PC-9 (cell line): ENCODE data around the gene FAM221A. TPM values are rescaled to one million over a fixed set of nuclear protein-coding genes. Genes with fewer than 3 reads are reported as not detected.
A peak's percentile ranks its signal among the peaks of the same experiment; 100 is the strongest.

Experiments used
- BruUV-seq: library from RNA; stranded (reverse); fragments of 400-500 nt; replicated peaks from 2 replicates; lab custom pipeline; 2021; lab: Mats Ljungman, UMichigan
- CTCF ChIA-PET: fragments of 300-600 bp; sonication (Branson Sonifier 250); formaldehyde crosslinking; loops from one replicate; lab custom pipeline; 2022; ENCODE audit warnings: antibody characterized with exemption; lab: Charles Lee
- POLR2A ChIA-PET: fragments of 300-600 bp; sonication (Branson Sonifier 250); formaldehyde crosslinking; loops from one replicate; lab custom pipeline; 2022; ENCODE audit warnings: antibody characterized with exemption; ENCODE audit not compliant: unreplicated experiment; lab: Charles Lee
- DNase-seq, 2 experiments: peaks; one replicate each; pipeline versions ENCODE4 v3.0.0 to v3.0.0-alpha.2; 2015 to 2022; ENCODE audit warnings: mixed read lengths in 1 of 2
- H2AFZ ChIP-seq: fragments of 200-600 bp; sonication (generic); 2 replicates; pipeline ENCODE4 v1.8.1; 2017; ENCODE audit warnings: antibody characterized with exemption
- H3F3A ChIP-seq: fragments of 200-600 bp; sonication (generic); 2 replicates; pipeline ENCODE4 v1.8.1; 2017; ENCODE audit warnings: antibody characterized with exemption, mild to moderate bottlenecking, low read depth; ENCODE audit not compliant: insufficient read depth
- H3K27ac ChIP-seq: fragments of 200-600 bp; sonication (generic); 2 replicates; pipeline ENCODE4 v1.6.1; 2016; ENCODE audit warnings: mixed run types
- H3K27me3 ChIP-seq: fragments of 200-600 bp; sonication (generic); 2 replicates; pipeline ENCODE4 v1.6.1; 2016; ENCODE audit warnings: low read depth, mixed run types; ENCODE audit not compliant: insufficient read depth
- H3K36me3 ChIP-seq: fragments of 200-600 bp; sonication (generic); 2 replicates; pipeline ENCODE4 v1.6.1; 2016; ENCODE audit warnings: low read depth, mixed run types
- H3K4me1 ChIP-seq: fragments of 200-600 bp; sonication (generic); replicated peaks from 2 replicates; pipeline ENCODE4 v1.6.1; 2016; ENCODE audit warnings: mixed run types; ENCODE audit not compliant: insufficient read depth
- H3K4me2 ChIP-seq: fragments of 200-600 bp; sonication (generic); 2 replicates; pipeline ENCODE4 v1.6.1; 2017; ENCODE audit warnings: mixed run types
- H3K4me3 ChIP-seq: fragments of 200-600 bp; sonication (generic); 2 replicates; pipeline ENCODE4 v1.6.1; 2016; ENCODE audit warnings: mixed run types
- H3K79me2 ChIP-seq: fragments of 200-600 bp; sonication (generic); 2 replicates; pipeline ENCODE4 v1.6.1; 2017; ENCODE audit warnings: low read depth, mixed run types
- H3K9me2 ChIP-seq: fragments of 200-600 bp; sonication (generic); 2 replicates; pipeline ENCODE4 v1.8.1; 2017; ENCODE audit warnings: mild to moderate bottlenecking; ENCODE audit not compliant: insufficient read depth
- H3K9me3 ChIP-seq: fragments of 200-600 bp; sonication (generic); 2 replicates; pipeline ENCODE4 v1.8.1; 2016; ENCODE audit warnings: low read depth; ENCODE audit not compliant: insufficient read depth
- H4K20me1 ChIP-seq: fragments of 200-600 bp; sonication (generic); 2 replicates; pipeline ENCODE4 v1.8.1; 2017; ENCODE audit not compliant: insufficient read depth
- CTCF ChIP-seq: fragments of 200-600 bp; sonication (generic); conservative IDR thresholded peaks from 2 replicates; pipeline ENCODE4 v1.6.1; 2017; ENCODE audit warnings: mixed run types, antibody characterized with exemption, mild to moderate bottlenecking, moderate library complexity
- EZH2 ChIP-seq: fragments of 200-600 bp; sonication (generic); IDR thresholded peaks from 2 replicates; pipeline ENCODE4 v1.8.0; 2017; ENCODE audit warnings: antibody characterized with exemption, low read depth
- intact Hi-C: fragments of 100-400 bp; cut with micrococcal nuclease; formaldehyde crosslinking; loops from one replicate; pipeline ENCODE4 v1.10.0; 2022; ENCODE audit not compliant: unreplicated experiment
- total RNA-seq: library from RNA; stranded (reverse); gene quantifications from 2 replicates; pipeline ENCODE4 v1.2.3, GENCODE V29; 2021

FAM221A gene
- total RNA-seq, 1 experiment from 2014 or later: 2.4 TPM

- peak; percentile 63 to 83 for DNase-seq
- Histone ChIP-seq H3F3A (peaks cover 4% of the 10 kb centered on the region; the same call in 1 of the 2 replicates), H4K20me1 (no peaks in the 10 kb centered on the region), H3K4me3 (no peak overlapping the region), H3K79me2 (no peaks in the 10 kb centered on the region), H3K4me2 (0 out of 2 replicates have a peak overlapping the region, but pooled peaks have one; percentile 4), H3K27ac (no peak overlapping the region; the same call in 1 of the 2 replicates), H3K36me3 (no peaks in the 10 kb centered on the region), H3K4me1 (peaks cover 14% of the 10 kb centered on the region), H3K9me3 (no peaks in the 10 kb centered on the region), H2AFZ (no peak overlapping the region), H3K27me3 (no peaks in the 10 kb centered on the region), H3K9me2 (no peaks in the 10 kb centered on the region)
- intact Hi-C loops: loop anchor here (10.0 kb wide), 1 partner anchor 888 kb away; the partner anchor contains the start of gene PALS2
- ChIA-PET CTCF (interaction anchor here (0.7 to 0.9 kb wide), 3 partner anchors 14 to 511 kb away, joined by 3 to 11 read pairs (median 4); no protein-coding TSS in a partner anchor), POLR2A (no interaction called here)
- TF ChIP-seq EZH2 (no peak), CTCF (no peak)
- BruUV-seq: no TSS peak
Observed at GRCh38 chr7:23687011-23687410, 7.0 kb downstream of the FAM221A start.

- intact Hi-C loops: loop anchor here (10.0 kb wide), 1 partner anchor 886 kb away; the partner anchor contains the start of gene PALS2
- H3K9me3 ChIP-seq: no peaks in the 10 kb centered on the region
- ChIA-PET POLR2A (no interaction called here), CTCF (no interaction called here)
- H3K36me3 ChIP-seq: no peaks in the 10 kb centered on the region
- H3F3A ChIP-seq: peaks cover 4% of the 10 kb centered on the region; the same call in 1 of the 2 replicates
- H3K27ac ChIP-seq: no peak overlapping the region
- DNase-seq: no peak
- BruUV-seq: no TSS peak
- no peak overlapping the region for H2AFZ ChIP-seq
- no peaks in the 10 kb centered on the region for H3K79me2 ChIP-seq
- H3K4me2 ChIP-seq: no peak overlapping the region
- no peaks in the 10 kb centered on the region for H3K27me3 ChIP-seq
- peaks cover 14% of the 10 kb centered on the region for H3K4me1 ChIP-seq
- TF ChIP-seq CTCF (no peak), EZH2 (no peak)
- no peaks in the 10 kb centered on the region for H4K20me1 ChIP-seq
- no peaks in the 10 kb centered on the region for H3K9me2 ChIP-seq
- H3K4me3 ChIP-seq: no peak overlapping the region
Observed at GRCh38 chr7:23689165-23689564, 9.2 kb downstream of the FAM221A start.

- ChIA-PET POLR2A (no interaction called here), CTCF (interaction anchor here (0.6 kb wide), 2 partner anchors 8 to 21 kb away, joined by 3 to 6 read pairs; no protein-coding TSS in a partner anchor)
- Histone ChIP-seq H3K36me3 (no peaks in the 10 kb centered on the region), H3K27me3 (no peaks in the 10 kb centered on the region), H3K4me3 (no peak overlapping the region), H3K27ac (peak overlapping the region; percentile 25), H4K20me1 (no peaks in the 10 kb centered on the region), H3K9me2 (no peaks in the 10 kb centered on the region), H2AFZ (no peak overlapping the region; the same call in 1 of the 2 replicates), H3K79me2 (no peaks in the 10 kb centered on the region), H3K4me1 (peaks cover 14% of the 10 kb centered on the region), H3K4me2 (peak overlapping the region; percentile 21), H3F3A (peaks cover 4% of the 10 kb centered on the region; the same call in 1 of the 2 replicates), H3K9me3 (no peaks in the 10 kb centered on the region)
- intact Hi-C loops: loop anchor here (1.0 to 10.0 kb wide), 4 partner anchors 22 to 507 kb away; partner anchors contain the start of genes CCDC126 and NUP42
- DNase-seq: peak; percentile 87 to 98
- no TSS peak for BruUV-seq
- TF ChIP-seq EZH2 (no peak), CTCF (no peak)
Observed at GRCh38 chr7:23691320-23691719, 11.3 kb downstream of the FAM221A start.
